ENCODE results near the gene EFCAB6. TPM values are rescaled to one million over a fixed set of nuclear protein-coding genes. Genes with fewer than 3 reads are reported as not detected.
A peak's percentile ranks its signal among the peaks of the same experiment; 100 is the strongest.

EFCAB6 gene
- total RNA-seq, 1 donor from 2014 or later = 1.8 TPM

GRCh38 chr22:43616645-43617044 is 195.5 kb downstream of the EFCAB6 start:
- Histone ChIP-seq H3K27me3 (ENCODE audit: low read depth) (no peaks in the 10 kb centered on the region), H3K9me3 (replicated peaks) (peaks cover 7% of the 10 kb centered on the region), H3K27ac (replicated peaks) (no peak overlapping the region), H3K4me1 (no peaks in the 10 kb centered on the region), H3K4me3 (no peak overlapping the region), H3K36me3 (peaks cover 4% of the 10 kb centered on the region)
- no peak for TF ChIP-seq CTCF (IDR thresholded peaks at IDR 0.05; ENCODE audit: borderline replicate concordance)
- no peak for DNase-seq
- intact Hi-C loops (cut with micrococcal nuclease) = no loop called here

- Histone ChIP-seq H3K27ac (replicated peaks) (no peak overlapping the region), H3K4me3 (no peak overlapping the region), H3K9me3 (replicated peaks) (peaks cover 21% of the 10 kb centered on the region), H3K4me1 (no peaks in the 10 kb centered on the region), H3K27me3 (ENCODE audit: low read depth) (no peaks in the 10 kb centered on the region), H3K36me3 (no peaks in the 10 kb centered on the region)
- no peak for DNase-seq
- no peak for TF ChIP-seq CTCF (IDR thresholded peaks at IDR 0.05; ENCODE audit: borderline replicate concordance)
- intact Hi-C loops (cut with micrococcal nuclease) = no loop called here
Observed at GRCh38 chr22:43600265-43600664, 211.8 kb downstream of the EFCAB6 start.

- no peak overlapping the region for H3K27ac ChIP-seq (replicated peaks)
- no peaks in the 10 kb centered on the region for H3K36me3 ChIP-seq
- no peaks in the 10 kb centered on the region for H3K27me3 ChIP-seq (ENCODE audit: low read depth)
- intact Hi-C loops (cut with micrococcal nuclease) = no loop called here
- no peaks in the 10 kb centered on the region for H3K4me1 ChIP-seq
- DNase-seq = no peak
- H3K9me3 ChIP-seq (replicated peaks) = peaks cover 37% of the 10 kb centered on the region
- peak; percentile 17 for TF ChIP-seq CTCF (IDR thresholded peaks at IDR 0.05; ENCODE audit: borderline replicate concordance)
- no peak overlapping the region for H3K4me3 ChIP-seq
Observed at GRCh38 chr22:43592476-43592875, 219.6 kb downstream of the EFCAB6 start.

- H3K9me3 ChIP-seq (replicated peaks) = peaks cover 28% of the 10 kb centered on the region
- H3K4me1 ChIP-seq = no peaks in the 10 kb centered on the region
- H3K27ac ChIP-seq (replicated peaks) = no peak overlapping the region
- intact Hi-C loops (cut with micrococcal nuclease) = no loop called here
- no peak for DNase-seq
- TF ChIP-seq CTCF (IDR thresholded peaks at IDR 0.05; ENCODE audit: borderline replicate concordance) = no peak
- no peaks in the 10 kb centered on the region for H3K27me3 ChIP-seq (ENCODE audit: low read depth)
- H3K36me3 ChIP-seq = no peaks in the 10 kb centered on the region
- no peak overlapping the region for H3K4me3 ChIP-seq
Observed at GRCh38 chr22:43591380-43591779, 220.7 kb downstream of the EFCAB6 start.

- H3K27ac ChIP-seq (replicated peaks) = no peak overlapping the region
Observed at GRCh38 chr22:43587574-43587973, 224.5 kb downstream of the EFCAB6 start.

More at GRCh38 chr22:43587574-43587973, 224.5 kb downstream of the EFCAB6 start:
- H3K36me3 ChIP-seq = peaks cover 4% of the 10 kb centered on the region
- H3K4me1 ChIP-seq = no peaks in the 10 kb centered on the region
- H3K4me3 ChIP-seq = no peak overlapping the region
- intact Hi-C loops (cut with micrococcal nuclease) = no loop called here
- peaks cover 33% of the 10 kb centered on the region for H3K9me3 ChIP-seq (replicated peaks)
- H3K27me3 ChIP-seq (ENCODE audit: low read depth) = no peaks in the 10 kb centered on the region
- DNase-seq = no peak
- TF ChIP-seq CTCF (IDR thresholded peaks at IDR 0.05; ENCODE audit: borderline replicate concordance) = no peak
